Osteoblast (primary cell): ENCODE data around the gene OTUD3. TPM values are rescaled to one million over a fixed set of nuclear protein-coding genes. Genes with fewer than 3 reads are reported as not detected.

ENCODE experiments used
- DNase-seq: peaks from one replicate; pipeline ENCODE4 v3.0.0; 2011; ENCODE audit warnings: low spot score, mixed read lengths; ENCODE audit not compliant: insufficient read length; ENCODE audit errors: missing footprints
- H2AFZ ChIP-seq: 2 replicates; pipeline ENCODE4 v1.6.0; 2011; ENCODE audit warnings: mild to moderate bottlenecking, low read length
- H3K27ac ChIP-seq: 2 replicates; pipeline ENCODE4 v1.5.1; 2011; ENCODE audit warnings: mild to moderate bottlenecking, low read depth, low read length, moderate library complexity
- H3K27me3 ChIP-seq: 2 replicates; pipeline ENCODE4 v1.6.0; 2012; ENCODE audit warnings: mild to moderate bottlenecking, control low read depth, inconsistent platforms, low read length, moderate library complexity; ENCODE audit not compliant: insufficient read depth
- H3K36me3 ChIP-seq: 2 replicates; pipeline ENCODE4 v1.5.1; 2011; ENCODE audit warnings: mild to moderate bottlenecking, low read length, control low read depth, moderate library complexity; ENCODE audit not compliant: insufficient read depth
- H3K4me1 ChIP-seq: 2 replicates; pipeline ENCODE4 v1.5.1; 2011; ENCODE audit warnings: mild to moderate bottlenecking, low read length, control low read depth, moderate library complexity; ENCODE audit not compliant: insufficient read depth
- H3K4me2 ChIP-seq: 2 replicates; pipeline ENCODE4 v1.6.0; 2011; ENCODE audit warnings: mild to moderate bottlenecking, low read length; ENCODE audit not compliant: insufficient read depth
- H3K4me3 ChIP-seq: fragments of 200-600 bp; sonication (generic); 3 replicates; pipeline ENCODE4 v1.5.1; 2012; ENCODE audit warnings: mild to moderate bottlenecking, low read length, inconsistent platforms; ENCODE audit not compliant: insufficient read depth
- H3K79me2 ChIP-seq: 2 replicates; pipeline ENCODE4 v1.6.0; 2012; ENCODE audit warnings: mild to moderate bottlenecking, low read length, control low read depth, inconsistent platforms; ENCODE audit not compliant: insufficient read depth
- H3K9me3 ChIP-seq: 2 replicates; pipeline ENCODE4 v1.5.1; 2011; ENCODE audit warnings: low read depth, low read length, control low read depth
- H4K20me1 ChIP-seq: 2 replicates; pipeline ENCODE4 v1.6.0; 2012; ENCODE audit warnings: mild to moderate bottlenecking, low read length, control low read depth; ENCODE audit not compliant: insufficient read depth
- total RNA-seq: library from RNA; depleted of rRNA; stranded (reverse); fragments of >200 nt; gene quantifications from 2 replicates; pipeline ENCODE4 v1.2.3, GENCODE V29; 2012
- TF ChIP-seq, protein P1 (sequence below): IDR thresholded peaks from 2 replicates; pipeline ENCODE4 v1.5.1; 2011; ENCODE audit warnings: mild to moderate bottlenecking, low read depth, low read length, moderate library complexity; ENCODE audit errors: extremely low read depth

Gene OTUD3
- total RNA-seq, 1 donor, result 4.0 TPM

DNA sequence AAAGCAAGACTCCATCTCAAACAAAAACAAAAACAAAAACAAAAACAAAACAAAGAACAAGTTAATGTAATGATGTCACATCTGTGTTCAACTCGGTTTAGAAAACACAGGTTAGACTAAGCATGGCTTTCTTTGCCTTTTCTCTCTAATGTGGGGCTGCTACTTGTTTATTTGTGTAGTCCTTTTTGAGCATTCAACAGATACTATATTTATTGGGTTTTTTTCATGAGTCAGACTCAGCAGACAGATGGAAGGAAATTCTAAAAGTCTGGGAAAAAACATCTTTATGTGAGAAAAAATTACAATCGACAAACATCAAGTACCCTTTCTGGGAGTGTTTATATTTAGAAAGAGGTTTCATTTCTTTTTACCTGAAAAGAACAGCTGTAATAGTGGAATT, 22.3 kb upstream of the OTUD3 start:
- H2AFZ ChIP-seq, result no peak overlapping the region
- no peak overlapping the region for H3K27ac ChIP-seq
- no peaks in the 10 kb centered on the region for H3K36me3 ChIP-seq
- no peak overlapping the region for H3K4me2 ChIP-seq
- no peaks in the 10 kb centered on the region for H3K79me2 ChIP-seq
- peaks cover 20% of the 10 kb centered on the region for H3K4me1 ChIP-seq
- no peaks in the 10 kb centered on the region for H3K9me3 ChIP-seq
- no peak for DNase-seq
- no peaks in the 10 kb centered on the region for H3K27me3 ChIP-seq
- TF ChIP-seq, protein P1, sequence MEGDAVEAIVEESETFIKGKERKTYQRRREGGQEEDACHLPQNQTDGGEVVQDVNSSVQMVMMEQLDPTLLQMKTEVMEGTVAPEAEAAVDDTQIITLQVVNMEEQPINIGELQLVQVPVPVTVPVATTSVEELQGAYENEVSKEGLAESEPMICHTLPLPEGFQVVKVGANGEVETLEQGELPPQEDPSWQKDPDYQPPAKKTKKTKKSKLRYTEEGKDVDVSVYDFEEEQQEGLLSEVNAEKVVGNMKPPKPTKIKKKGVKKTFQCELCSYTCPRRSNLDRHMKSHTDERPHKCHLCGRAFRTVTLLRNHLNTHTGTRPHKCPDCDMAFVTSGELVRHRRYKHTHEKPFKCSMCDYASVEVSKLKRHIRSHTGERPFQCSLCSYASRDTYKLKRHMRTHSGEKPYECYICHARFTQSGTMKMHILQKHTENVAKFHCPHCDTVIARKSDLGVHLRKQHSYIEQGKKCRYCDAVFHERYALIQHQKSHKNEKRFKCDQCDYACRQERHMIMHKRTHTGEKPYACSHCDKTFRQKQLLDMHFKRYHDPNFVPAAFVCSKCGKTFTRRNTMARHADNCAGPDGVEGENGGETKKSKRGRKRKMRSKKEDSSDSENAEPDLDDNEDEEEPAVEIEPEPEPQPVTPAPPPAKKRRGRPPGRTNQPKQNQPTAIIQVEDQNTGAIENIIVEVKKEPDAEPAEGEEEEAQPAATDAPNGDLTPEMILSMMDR, result no peak
- no peaks in the 10 kb centered on the region for H4K20me1 ChIP-seq
- H3K4me3 ChIP-seq, result no peak overlapping the region

DNA sequence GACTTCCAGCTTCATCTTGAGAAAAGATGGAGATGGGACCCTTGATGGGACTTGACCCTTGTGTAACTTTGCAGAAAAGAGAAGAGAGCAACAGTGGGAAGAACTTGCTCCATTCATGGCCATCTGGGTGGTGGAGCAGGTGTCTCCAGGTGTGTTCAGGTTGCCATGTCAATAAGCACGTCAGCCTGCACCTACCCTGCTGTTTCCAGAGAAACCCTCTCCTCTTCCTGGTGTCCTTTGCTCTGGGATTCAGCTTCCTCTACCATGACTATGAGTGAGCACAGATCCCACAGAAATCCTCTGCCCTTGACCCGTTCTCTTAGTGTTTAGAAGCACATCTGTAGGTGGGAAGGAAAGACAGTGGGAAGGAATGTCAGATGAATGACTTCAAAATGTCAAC, 21.8 kb upstream of the OTUD3 start:
- TF ChIP-seq, protein P1, result no peak
- Histone ChIP-seq H3K4me2 (no peak overlapping the region), H3K36me3 (no peaks in the 10 kb centered on the region), H4K20me1 (no peaks in the 10 kb centered on the region), H3K4me1 (peaks cover 20% of the 10 kb centered on the region), H3K27me3 (no peaks in the 10 kb centered on the region), H3K9me3 (no peaks in the 10 kb centered on the region), H2AFZ (peak overlapping the region; percentile 7), H3K27ac (peak overlapping the region; percentile 52), H3K4me3 (no peak overlapping the region), H3K79me2 (no peaks in the 10 kb centered on the region)
- DNase-seq, result no peak

DNA sequence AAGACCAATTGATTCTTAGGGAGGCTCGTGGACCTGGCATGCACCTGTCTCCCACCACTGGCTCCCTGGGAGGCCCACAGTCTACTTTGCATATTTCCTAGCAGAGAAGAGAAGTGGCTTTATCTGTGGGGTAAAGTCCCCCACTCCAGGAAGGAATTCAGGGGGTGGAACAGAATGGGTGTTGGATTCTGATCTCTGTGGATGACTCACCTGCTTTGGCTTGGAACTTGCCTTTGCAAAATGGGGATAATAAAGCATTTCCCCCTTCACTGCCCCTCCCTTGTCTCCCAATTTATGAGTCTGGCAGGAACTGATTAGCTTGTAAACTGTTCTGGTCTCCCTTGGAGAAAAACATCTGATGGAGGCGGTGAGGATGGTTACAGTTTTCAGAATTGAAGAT, 21.2 kb upstream of the OTUD3 start:
- H3K27me3 ChIP-seq, result no peaks in the 10 kb centered on the region
- peaks cover 23% of the 10 kb centered on the region for H3K4me1 ChIP-seq
- no peaks in the 10 kb centered on the region for H4K20me1 ChIP-seq
- H3K79me2 ChIP-seq, result no peaks in the 10 kb centered on the region
- no peak overlapping the region for H2AFZ ChIP-seq
- no peaks in the 10 kb centered on the region for H3K36me3 ChIP-seq
- no peak overlapping the region for H3K4me3 ChIP-seq
- DNase-seq, result no peak
- peak overlapping the region; percentile 38 for H3K4me2 ChIP-seq
- TF ChIP-seq, protein P1, result no peak
- H3K9me3 ChIP-seq, result no peaks in the 10 kb centered on the region
- H3K27ac ChIP-seq, result peak overlapping the region; percentile 52

DNA sequence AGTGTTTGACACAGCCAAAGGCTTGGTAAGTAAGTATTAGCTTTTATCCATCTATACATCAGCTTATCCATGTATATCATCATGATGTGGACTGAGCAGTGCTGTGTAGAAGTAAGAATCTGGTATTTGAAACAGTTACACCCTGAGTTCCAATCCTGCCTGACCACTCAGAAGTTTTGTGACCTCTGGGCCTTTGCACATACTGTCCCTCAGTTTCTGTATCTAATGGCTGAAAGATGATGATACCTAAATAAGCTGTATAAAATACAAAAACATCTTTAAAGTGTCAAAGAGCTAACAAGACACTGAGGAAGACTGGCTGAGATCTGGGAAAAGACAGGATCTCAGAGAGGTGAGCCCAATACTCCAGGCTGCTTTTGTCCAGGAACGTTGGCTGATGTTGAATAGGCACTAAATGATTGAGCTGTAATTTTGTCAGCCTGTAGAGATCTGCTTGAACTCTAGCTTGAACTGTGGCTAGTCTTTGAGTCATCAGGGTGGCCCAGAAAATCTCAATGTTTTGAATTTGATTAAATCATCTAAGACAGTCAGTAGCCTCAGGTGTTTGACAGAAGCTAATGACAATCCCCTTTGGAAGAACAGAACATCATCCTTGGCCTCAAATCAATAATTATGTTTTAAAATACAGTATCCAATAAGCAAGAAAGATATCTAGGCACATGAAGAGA, 20.2 kb upstream of the OTUD3 start:
- TF ChIP-seq, protein P1, result no peak
- Histone ChIP-seq H3K9me3 (no peaks in the 10 kb centered on the region), H3K27ac (peak overlapping the region; percentile 52), H3K36me3 (no peaks in the 10 kb centered on the region), H3K4me1 (peaks cover 32% of the 10 kb centered on the region), H3K27me3 (no peaks in the 10 kb centered on the region), H4K20me1 (no peaks in the 10 kb centered on the region), H3K4me2 (no peak overlapping the region), H3K4me3 (no peak overlapping the region), H2AFZ (no peak overlapping the region), H3K79me2 (no peaks in the 10 kb centered on the region)
- DNase-seq, result no peak
